ENCODE data around the gene MYL6B. TPM values are rescaled to one million over a fixed set of nuclear protein-coding genes. Genes with fewer than 3 reads are reported as not detected.
A peak's percentile ranks its signal among the peaks of the same experiment; 100 is the strongest.

The MYL6B gene
- total RNA-seq, 2 donors from 2014 or later, result 153 to 191 TPM

DNA sequence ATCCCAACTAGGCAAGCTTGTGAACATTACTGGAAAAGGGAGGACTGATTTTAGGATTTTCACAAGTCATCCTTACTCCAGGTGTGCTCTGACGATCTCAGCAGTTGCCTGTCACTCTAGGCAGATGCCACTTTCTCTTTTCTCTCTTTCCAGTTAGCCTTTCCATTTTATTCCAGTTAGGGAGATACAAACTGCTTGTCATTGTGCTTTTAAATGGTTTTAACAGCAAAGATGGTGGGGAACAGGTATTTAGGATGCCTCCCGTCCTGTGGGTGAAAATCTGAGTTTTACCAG lies 46.8 kb upstream of the MYL6B start:
- Histone ChIP-seq H3K4me3 (ENCODE audit: low read length) (peak overlapping the region; percentile 91), H3K27ac (ENCODE audit: low read depth, low read length) (no peak overlapping the region), H3K36me3 (ENCODE audit: control insufficient read depth, insufficient read depth, low read length) (peaks cover 45% of the 10 kb centered on the region), H3K4me1 (ENCODE audit: control insufficient read depth, insufficient read depth, low read length) (no peaks in the 10 kb centered on the region), H3K9me3 (ENCODE audit: control insufficient read depth, low read length) (no peaks in the 10 kb centered on the region), H3K9ac (ENCODE audit: extremely low read depth, low read length, poor library complexity, severe bottlenecking) (peak overlapping the region; percentile 84), H3K27me3 (ENCODE audit: control insufficient read depth, insufficient read depth, low read length, poor library complexity, severe bottlenecking) (no peaks in the 10 kb centered on the region)
- H3K27ac Mint-ChIP-seq, result peak overlapping the region; percentile 96
- H3K27me3 Mint-ChIP-seq (ENCODE audit: insufficient read depth), result no peaks in the 10 kb centered on the region
- DNase-seq, result no peak
- peaks cover 22% of the 10 kb centered on the region for H3K4me1 Mint-ChIP-seq
- H3K4me3 Mint-ChIP-seq, result peak overlapping the region; percentile 99
- peaks cover 56% of the 10 kb centered on the region for H3K36me3 Mint-ChIP-seq (ENCODE audit: low read depth)
- TF ChIP-seq, protein P1, sequence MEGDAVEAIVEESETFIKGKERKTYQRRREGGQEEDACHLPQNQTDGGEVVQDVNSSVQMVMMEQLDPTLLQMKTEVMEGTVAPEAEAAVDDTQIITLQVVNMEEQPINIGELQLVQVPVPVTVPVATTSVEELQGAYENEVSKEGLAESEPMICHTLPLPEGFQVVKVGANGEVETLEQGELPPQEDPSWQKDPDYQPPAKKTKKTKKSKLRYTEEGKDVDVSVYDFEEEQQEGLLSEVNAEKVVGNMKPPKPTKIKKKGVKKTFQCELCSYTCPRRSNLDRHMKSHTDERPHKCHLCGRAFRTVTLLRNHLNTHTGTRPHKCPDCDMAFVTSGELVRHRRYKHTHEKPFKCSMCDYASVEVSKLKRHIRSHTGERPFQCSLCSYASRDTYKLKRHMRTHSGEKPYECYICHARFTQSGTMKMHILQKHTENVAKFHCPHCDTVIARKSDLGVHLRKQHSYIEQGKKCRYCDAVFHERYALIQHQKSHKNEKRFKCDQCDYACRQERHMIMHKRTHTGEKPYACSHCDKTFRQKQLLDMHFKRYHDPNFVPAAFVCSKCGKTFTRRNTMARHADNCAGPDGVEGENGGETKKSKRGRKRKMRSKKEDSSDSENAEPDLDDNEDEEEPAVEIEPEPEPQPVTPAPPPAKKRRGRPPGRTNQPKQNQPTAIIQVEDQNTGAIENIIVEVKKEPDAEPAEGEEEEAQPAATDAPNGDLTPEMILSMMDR (conservative IDR thresholded peaks at IDR 0.05), result no peak
- 43 to 52% methylated on average over 2 of the region's 2 CpGs for WGBS, 2 experiments (ENCODE audit: insufficient coverage in 1 of 2, insufficient read length in 1 of 2)
- no peaks in the 10 kb centered on the region for H3K9me3 Mint-ChIP-seq

DNA sequence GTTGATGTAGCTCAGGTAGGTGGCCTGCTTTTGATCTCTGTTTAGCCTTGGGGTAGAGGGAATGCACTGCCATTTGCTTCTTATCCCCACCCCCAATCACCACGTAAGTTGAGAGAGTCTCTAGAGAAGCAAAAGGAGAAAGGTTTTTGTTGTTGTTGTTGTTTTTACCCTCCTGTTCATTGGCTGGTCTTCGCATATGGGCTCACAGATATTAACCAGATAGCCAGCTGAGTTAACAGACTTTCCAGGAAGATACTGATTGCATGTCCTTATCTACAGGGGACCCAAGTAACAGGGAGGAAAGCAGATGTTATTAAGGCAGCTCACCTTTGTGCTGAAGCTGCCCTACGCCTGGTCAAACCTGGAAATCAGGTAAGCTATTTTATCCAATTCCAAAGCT lies 45.1 kb upstream of the MYL6B start:
- WGBS, 2 experiments (ENCODE audit: insufficient coverage in 1 of 2, insufficient read length in 1 of 2), result 90 to 95% methylated on average over 1 to 3 of the region's 3 CpGs
- H3K9me3 Mint-ChIP-seq, result no peaks in the 10 kb centered on the region
- Histone ChIP-seq H3K36me3 (ENCODE audit: control insufficient read depth, insufficient read depth, low read length) (peaks cover 61% of the 10 kb centered on the region), H3K9me3 (ENCODE audit: control insufficient read depth, low read length) (no peaks in the 10 kb centered on the region), H3K27me3 (ENCODE audit: control insufficient read depth, insufficient read depth, low read length, poor library complexity, severe bottlenecking) (no peaks in the 10 kb centered on the region), H3K27ac (ENCODE audit: low read depth, low read length) (no peak overlapping the region), H3K4me3 (ENCODE audit: low read length) (peak overlapping the region; percentile 91), H3K9ac (ENCODE audit: extremely low read depth, low read length, poor library complexity, severe bottlenecking) (no peak overlapping the region), H3K4me1 (ENCODE audit: control insufficient read depth, insufficient read depth, low read length) (no peaks in the 10 kb centered on the region)
- peaks cover 22% of the 10 kb centered on the region for H3K4me1 Mint-ChIP-seq
- peak overlapping the region; percentile 44 for H3K27ac Mint-ChIP-seq
- no peak overlapping the region for H3K4me3 Mint-ChIP-seq
- H3K27me3 Mint-ChIP-seq (ENCODE audit: insufficient read depth), result no peaks in the 10 kb centered on the region
- DNase-seq, result no peak
- TF ChIP-seq, protein P1 (conservative IDR thresholded peaks at IDR 0.05), result no peak
- peaks cover 58% of the 10 kb centered on the region for H3K36me3 Mint-ChIP-seq (ENCODE audit: low read depth)

DNA sequence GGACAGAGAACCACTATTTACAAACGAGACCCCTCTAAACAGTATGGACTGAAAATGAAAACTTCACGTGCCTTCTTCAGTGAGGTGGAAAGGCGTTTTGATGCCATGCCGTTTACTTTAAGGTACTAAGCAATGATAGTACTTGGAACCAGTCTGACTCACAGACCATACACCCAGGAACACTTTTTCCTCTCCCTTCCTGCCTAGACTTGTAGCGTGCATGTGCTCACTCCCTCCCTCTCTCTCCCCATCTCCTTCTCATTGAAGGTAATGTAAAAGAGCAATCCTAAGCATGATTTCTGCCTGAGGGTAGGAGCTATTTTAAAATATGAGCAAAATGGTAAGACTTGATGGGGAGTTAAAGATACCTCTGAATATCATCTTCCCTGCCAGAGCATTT lies 41.8 kb upstream of the MYL6B start:
- H3K27ac Mint-ChIP-seq, result no peak overlapping the region
- Histone ChIP-seq H3K4me1 (ENCODE audit: control insufficient read depth, insufficient read depth, low read length) (no peaks in the 10 kb centered on the region), H3K36me3 (ENCODE audit: control insufficient read depth, insufficient read depth, low read length) (peaks cover 82% of the 10 kb centered on the region), H3K9ac (ENCODE audit: extremely low read depth, low read length, poor library complexity, severe bottlenecking) (no peak overlapping the region), H3K27ac (ENCODE audit: low read depth, low read length) (no peak overlapping the region), H3K27me3 (ENCODE audit: control insufficient read depth, insufficient read depth, low read length, poor library complexity, severe bottlenecking) (no peaks in the 10 kb centered on the region), H3K4me3 (ENCODE audit: low read length) (no peak overlapping the region), H3K9me3 (ENCODE audit: control insufficient read depth, low read length) (no peaks in the 10 kb centered on the region)
- no peak overlapping the region for H3K4me3 Mint-ChIP-seq
- H3K9me3 Mint-ChIP-seq, result no peaks in the 10 kb centered on the region
- no peaks in the 10 kb centered on the region for H3K27me3 Mint-ChIP-seq (ENCODE audit: insufficient read depth)
- no peak for DNase-seq
- TF ChIP-seq, protein P1 (conservative IDR thresholded peaks at IDR 0.05), result no peak
- peaks cover 72% of the 10 kb centered on the region for H3K36me3 Mint-ChIP-seq (ENCODE audit: low read depth)
- 92 to 100% methylated on average over 4 to 5 of the region's 5 CpGs for WGBS, 2 experiments (ENCODE audit: insufficient coverage in 1 of 2, insufficient read length in 1 of 2)
- H3K4me1 Mint-ChIP-seq, result peaks cover 18% of the 10 kb centered on the region
